ENCODE data around the gene PTPRF. TPM values are rescaled to one million over a fixed set of nuclear protein-coding genes. Genes with fewer than 3 reads are reported as not detected.
A peak's percentile ranks its signal among the peaks of the same experiment; 100 is the strongest.

PTPRF gene
- total RNA-seq, 1 donor from 2014 or later: 36.4 TPM

DNA sequence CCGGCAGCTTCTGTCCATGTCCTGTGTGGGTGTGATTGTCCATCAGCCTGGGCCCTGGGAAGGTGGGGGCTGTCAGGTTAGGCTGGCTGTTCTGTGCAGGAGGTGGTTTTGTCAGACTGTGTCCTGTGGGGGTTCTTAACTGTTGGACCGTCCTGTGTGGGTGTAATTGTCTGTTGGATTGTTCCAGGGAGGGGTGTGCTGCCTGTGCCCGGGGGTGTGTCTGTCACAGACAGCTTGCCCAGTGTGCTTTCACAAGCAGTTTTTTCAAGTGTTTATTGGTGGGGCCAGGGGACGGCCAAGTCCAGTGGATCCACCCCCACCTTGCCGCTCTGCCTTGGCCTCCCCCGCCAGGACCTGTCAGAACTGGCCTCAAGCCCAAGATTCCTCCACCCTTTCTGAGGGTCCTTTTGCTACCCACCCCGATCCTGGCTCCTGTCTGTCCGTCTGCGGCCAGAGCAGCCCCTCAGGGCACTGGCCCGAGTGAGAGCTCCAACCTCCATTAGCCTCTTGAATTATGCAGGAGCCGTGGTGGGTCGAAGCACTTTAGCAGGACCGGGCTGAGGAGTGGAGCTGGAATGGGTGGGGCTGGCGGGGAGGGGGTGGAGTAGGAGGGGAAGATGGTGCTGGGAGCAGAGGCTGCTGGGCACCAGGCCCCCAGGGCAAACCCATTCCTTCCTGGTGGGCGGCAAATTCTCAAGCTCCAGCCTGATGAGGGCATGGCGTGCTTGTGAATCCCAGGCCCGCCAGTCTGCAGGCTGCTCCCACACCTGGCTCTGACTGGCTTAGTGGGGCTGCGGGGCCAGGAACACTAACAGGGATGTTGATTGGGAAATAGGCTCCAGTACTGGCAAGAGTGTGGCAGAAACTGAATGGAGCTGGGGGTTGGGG lies 47.2 kb downstream of the PTPRF start:
- DNase-seq (ENCODE audit: low spot score): no peak

DNA sequence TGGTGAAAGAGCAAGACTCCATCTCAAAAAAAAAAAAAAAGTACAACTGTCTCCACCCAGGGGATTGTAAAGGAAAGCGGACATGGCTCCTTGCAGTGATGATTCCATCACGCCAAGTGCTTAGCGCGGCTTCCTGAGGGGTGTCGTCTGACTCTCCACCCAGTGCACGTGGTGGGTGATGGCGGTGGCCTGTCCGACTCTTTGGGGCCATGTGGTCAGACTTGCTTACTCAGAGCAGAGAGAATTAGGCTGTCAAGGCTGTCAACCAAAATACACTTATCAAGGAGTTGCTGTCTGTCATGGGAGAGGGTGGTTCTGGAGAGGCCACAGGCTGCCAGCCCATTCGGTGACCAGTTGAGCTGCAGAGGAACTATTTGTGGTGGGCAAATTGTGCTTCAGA lies 49.4 kb downstream of the PTPRF start:
- DNase-seq (ENCODE audit: low spot score): no peak

DNA sequence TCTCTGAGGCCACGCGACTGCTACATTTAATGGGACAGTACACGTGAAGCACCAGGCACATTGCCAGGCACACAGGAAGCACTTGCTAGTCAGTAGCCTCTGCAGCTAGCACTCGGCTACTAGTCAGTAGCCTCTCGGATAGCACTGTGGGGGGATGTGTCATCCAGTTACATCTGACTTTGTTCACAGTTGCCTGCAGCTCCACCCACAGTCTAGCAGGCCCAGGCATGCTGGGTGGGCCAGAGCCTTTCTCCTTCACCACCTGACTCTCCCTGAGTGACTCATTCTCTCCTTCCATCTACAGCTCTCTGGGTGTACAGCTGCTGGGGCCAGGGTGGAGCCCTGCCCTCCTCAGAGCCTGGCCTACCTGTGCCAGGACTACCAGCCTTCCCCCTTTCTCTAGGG lies 51.5 kb downstream of the PTPRF start:
- DNase-seq (ENCODE audit: low spot score): peak; percentile 86

DNA sequence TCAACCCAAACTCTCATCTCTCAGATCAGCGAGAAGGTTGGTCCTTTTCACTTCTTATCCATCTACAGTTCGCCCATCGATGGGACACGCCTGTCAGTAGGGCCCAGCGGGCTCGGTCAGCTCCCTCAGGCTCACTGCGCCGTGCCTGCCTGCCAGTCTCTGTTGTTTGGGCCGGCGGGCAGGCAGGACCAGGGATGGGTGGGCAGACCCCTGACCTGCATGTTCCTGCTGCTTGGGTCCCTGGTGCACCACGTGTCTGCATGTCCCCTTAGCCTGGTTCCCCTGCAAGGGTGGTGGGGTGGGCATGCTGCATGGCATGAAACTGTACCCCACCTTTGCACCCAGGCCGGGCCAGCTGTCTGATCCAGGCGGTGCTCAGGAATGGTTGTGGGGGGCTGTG lies 52.4 kb downstream of the PTPRF start:
- no peak for DNase-seq (ENCODE audit: low spot score)

DNA sequence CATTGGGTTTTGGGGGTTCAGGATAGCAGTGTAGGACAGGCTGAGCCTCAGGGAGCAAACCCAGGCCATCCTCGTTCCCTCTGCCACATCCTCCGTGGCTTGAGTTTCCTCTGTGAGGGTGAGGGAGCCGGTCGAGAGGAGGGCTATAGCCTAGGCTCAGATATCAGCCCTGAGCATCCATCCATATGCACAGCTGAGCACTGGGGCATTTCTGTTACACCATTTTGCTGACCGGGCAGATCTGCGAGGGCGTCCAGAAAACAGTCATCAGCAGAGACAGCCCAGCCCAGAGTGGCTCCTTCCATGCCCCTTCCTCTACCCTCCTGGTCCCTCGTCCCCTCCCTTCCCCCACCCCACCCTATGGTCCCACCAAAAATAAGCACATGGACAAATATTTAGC lies 53.5 kb downstream of the PTPRF start:
- DNase-seq (ENCODE audit: low spot score): no peak

DNA sequence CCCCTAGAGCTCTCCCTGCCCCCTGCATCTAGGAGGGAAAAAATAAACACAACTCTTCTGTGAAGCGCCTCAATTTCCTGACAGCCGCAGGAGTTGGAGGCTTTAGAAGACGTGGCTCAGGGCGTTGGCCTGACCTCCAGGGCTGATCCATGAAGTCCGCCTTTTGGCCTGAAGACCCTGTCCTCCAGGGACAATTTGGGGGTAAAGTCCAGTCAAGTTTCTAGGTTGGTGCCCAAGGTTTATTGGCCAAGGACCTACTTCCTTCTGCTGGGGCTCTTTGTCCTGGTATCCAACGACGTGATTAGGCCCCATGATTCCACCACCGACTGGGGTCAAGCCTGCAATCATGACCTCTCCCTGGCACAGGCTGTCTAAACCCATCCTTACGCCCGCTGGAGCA lies 54.9 kb downstream of the PTPRF start:
- no peak for DNase-seq (ENCODE audit: low spot score)

DNA sequence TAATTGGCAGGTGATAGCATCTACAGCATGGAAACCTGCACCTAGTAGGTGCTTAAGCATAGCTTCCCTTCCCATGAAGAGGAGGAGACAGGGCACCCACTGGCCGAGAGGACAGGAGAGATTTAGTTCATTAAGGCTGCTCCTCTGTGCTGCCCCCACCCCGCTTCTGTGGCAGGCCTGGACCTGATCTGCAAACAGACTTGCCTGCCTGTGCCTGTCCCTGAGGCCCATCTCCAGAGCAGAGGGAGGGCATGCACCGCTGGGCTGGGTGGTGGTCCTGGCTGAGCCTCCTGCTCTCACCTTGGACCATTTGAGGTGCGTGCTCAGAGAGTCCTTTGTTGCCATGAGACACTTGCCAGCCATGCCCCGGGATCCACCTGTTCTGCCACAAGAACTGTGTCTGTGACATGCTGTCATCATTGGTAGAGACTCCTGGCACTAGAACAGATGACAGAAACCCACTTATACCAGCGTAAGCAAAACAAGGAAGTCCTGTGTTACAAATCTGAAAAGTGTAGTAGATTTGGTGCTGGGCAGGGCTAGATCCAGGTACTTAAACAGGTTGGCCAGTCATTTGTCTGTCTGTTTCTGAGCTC lies 55.6 kb downstream of the PTPRF start:
- DNase-seq (ENCODE audit: low spot score): peak; percentile 50

DNA sequence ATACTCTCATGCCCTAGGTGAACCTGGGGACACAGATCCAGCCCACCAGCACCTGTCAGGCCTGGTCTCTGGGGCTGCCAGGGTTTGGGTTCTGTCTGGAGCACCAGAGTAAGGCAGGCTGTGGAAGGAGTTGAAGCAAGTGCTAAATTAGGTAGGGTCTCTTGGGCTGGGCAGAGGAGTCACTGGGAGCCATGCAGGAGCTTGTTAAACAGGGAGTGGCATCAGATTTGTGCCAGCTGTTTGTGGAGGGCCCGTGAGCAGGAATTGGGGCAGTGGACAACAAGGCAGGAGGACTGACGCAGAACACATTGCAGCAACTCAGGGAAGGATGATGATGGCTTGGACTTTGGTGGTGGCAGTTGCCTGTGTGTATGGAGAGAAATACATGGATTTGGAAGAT lies 56.3 kb downstream of the PTPRF start:
- no peak for DNase-seq (ENCODE audit: low spot score)

DNA sequence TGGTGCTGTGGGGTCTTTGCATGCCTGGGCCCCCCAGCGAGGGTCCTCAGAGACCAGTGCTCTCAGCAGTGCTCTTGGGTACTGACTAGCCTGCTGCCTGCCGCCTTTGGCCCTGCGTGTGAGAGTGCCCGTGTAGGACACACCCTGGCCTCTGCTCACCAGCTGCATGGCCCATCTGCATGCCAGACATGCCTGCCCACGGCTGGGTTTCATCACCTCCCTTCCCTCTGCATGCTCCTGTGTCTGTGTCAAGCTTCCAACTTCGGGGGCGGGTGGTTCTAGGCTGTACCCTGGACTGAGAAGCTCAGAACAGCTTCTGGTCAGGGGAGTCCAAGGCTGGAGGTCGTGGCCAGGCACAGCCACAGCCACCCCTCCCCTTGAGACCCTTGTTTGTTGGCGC lies 56.9 kb downstream of the PTPRF start:
- no peak for DNase-seq (ENCODE audit: low spot score)

DNA sequence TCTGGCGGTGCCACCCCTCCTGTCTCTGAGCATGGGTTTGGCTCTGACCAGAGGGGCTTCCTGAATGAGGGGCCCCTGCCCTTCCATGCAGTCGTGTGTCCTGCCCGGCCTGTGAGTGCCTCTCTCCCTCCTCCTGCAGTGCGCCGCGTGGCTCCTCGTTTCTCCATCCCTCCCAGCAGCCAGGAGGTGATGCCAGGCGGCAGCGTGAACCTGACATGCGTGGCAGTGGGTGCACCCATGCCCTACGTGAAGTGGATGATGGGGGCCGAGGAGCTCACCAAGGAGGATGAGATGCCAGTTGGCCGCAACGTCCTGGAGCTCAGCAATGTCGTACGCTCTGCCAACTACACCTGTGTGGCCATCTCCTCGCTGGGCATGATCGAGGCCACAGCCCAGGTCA lies 57.9 kb downstream of the PTPRF start:
- no peak for DNase-seq (ENCODE audit: low spot score)

DNA sequence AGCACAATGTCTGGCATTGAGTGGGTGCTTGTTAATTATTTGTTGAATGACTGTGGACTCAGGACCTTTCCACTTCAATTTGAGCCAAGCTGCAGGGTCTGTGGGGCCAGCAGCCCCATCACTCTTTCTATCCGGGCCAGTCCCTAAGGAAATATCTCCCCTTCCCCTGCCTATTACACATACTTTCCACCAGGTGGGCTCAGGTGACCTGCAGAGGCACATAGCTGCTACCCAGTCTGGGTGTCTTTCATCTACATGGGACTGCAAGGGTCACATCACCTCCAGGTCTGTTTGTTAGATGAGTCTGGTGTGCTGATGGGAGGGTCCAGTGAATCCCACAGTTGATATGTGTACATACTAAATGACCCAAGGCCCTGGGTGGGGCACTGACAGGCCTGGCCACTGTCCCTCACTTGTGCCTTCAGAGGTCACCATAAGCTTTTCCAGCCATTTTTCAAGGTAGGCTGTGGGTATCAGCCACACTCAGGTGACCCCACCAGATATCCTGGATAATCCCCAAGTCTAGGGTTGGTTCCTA lies 59.8 kb downstream of the PTPRF start:
- DNase-seq (ENCODE audit: low spot score): no peak

DNA sequence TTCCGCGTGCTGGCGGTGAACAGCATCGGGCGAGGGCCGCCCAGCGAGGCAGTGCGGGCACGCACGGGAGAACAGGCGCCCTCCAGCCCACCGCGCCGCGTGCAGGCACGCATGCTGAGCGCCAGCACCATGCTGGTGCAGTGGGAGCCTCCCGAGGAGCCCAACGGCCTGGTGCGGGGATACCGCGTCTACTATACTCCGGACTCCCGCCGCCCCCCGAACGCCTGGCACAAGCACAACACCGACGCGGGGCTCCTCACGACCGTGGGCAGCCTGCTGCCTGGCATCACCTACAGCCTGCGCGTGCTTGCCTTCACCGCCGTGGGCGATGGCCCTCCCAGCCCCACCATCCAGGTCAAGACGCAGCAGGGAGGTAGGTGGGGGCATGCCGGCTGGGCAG lies 60.5 kb downstream of the PTPRF start:
- DNase-seq (ENCODE audit: low spot score): no peak

DNA sequence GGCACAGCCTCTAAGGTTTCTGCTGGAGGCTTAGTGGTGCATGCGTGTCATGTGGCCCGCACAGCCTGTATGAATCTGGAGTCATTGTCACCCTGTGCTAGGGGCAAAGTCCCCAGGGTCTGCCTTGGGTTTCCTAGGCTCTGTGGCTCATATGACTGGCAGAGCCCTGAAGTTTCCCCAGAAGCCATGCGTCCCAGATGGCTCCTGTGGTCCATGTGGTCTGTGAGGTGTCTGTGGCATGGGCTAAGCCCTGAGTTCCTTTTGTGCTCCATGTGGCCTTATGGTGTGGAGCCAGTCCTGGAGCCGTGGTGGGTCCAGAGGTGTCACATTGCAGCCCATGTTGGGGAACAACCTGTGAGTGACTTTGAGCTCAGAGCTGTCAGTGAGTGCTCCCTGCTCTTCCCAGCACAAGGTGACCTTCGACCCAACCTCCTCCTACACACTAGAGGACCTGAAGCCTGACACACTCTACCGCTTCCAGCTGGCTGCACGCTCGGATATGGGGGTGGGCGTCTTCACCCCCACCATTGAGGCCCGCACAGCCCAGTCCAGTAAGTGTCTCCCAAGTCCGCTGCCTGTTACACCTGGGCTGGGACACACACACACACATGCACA lies 61.5 kb downstream of the PTPRF start:
- no peak for DNase-seq (ENCODE audit: low spot score)

DNA sequence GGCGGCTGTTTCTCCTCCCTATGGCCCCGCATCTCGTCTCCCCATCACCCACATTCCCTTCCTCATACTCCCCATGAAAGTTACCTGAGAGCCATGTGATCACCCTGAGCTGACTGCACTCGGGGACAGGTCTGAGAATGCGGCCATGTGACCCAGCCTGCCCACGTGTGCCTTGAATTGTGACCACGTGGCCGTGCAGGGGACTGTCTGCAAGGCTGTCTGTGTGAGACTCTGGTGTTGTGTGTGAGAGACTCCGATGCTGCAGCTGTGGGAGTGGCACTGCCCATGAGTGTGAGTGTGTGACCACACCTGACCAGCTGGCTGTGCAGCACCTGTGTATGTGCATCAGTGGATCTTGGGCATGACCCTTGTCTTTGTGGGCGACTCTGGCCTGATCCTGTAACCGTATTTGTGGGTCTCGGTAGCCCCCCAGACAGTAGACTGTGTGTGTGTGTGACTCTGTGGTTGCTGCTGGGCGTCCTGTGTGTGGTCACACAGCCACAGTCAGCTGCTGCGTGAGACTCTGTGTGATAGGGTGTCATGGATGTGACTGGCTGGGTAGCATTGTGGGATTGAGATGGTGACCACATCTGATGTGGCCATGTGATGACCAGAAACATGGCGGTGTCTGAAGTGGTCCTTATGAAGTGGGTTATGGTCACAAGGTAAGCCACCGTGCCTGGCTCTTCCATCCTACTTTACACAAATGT lies 62.4 kb downstream of the PTPRF start:
- DNase-seq (ENCODE audit: low spot score): no peak

DNA sequence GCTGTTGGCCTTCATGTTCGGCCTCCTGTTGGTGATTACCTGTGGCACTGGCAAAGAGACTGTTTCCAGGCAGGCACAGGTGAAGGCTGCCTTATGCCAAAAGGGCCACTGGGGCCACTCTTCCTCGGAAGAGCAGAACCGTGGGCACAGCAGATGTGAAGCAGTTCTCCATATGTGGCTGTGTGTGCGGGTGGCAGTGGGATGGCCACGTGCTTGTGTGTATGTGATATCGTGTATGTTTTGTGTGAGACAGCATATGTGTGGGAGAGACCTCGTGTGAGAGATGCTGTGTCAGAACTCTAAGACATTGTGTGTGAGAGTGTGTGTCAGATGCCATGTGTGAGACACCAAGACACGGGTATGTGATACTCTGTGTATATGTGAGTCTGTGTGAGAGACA lies 65.9 kb downstream of the PTPRF start:
- no peak for DNase-seq (ENCODE audit: low spot score)

DNA sequence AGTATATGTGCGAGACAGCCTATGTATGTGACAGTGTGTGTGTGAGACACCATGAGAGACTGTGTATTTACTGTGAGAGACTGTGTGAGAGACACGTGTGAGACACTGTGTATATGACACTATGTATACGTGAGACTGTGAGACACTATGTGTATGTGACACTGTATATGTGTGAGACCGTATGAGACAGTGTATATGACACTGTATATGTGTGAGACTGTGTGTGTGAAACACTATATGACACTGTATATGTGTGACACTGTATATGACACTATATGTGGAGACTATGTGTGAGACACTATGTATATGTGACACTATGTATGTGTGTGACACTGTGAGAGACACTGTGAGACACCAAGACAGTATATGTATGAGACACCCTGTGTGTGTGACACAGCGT lies 66.3 kb downstream of the PTPRF start:
- DNase-seq (ENCODE audit: low spot score): no peak

DNA sequence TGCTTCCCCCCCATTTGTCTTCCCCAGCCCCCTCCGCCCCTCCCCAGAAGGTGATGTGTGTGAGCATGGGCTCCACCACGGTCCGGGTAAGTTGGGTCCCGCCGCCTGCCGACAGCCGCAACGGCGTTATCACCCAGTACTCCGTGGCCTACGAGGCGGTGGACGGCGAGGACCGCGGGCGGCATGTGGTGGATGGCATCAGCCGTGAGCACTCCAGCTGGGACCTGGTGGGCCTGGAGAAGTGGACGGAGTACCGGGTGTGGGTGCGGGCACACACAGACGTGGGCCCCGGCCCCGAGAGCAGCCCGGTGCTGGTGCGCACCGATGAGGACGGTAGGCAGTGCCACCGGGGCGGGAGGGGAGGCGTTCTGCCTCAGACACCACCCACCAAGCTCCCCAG lies 67.0 kb downstream of the PTPRF start:
- no peak for DNase-seq (ENCODE audit: low spot score)

DNA sequence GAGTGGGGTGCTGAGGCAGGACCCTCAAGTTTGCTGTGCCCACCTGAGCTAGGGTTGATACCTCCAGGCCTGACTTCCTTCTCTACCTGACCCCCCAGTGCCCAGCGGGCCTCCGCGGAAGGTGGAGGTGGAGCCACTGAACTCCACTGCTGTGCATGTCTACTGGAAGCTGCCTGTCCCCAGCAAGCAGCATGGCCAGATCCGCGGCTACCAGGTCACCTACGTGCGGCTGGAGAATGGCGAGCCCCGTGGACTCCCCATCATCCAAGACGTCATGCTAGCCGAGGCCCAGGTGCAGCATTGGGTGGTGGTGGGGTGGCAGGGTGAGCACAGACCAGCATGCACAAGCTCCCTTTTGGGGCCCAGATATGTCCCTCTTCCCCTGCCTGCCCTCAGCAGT lies 67.9 kb downstream of the PTPRF start:
- no peak for DNase-seq (ENCODE audit: low spot score)

DNA sequence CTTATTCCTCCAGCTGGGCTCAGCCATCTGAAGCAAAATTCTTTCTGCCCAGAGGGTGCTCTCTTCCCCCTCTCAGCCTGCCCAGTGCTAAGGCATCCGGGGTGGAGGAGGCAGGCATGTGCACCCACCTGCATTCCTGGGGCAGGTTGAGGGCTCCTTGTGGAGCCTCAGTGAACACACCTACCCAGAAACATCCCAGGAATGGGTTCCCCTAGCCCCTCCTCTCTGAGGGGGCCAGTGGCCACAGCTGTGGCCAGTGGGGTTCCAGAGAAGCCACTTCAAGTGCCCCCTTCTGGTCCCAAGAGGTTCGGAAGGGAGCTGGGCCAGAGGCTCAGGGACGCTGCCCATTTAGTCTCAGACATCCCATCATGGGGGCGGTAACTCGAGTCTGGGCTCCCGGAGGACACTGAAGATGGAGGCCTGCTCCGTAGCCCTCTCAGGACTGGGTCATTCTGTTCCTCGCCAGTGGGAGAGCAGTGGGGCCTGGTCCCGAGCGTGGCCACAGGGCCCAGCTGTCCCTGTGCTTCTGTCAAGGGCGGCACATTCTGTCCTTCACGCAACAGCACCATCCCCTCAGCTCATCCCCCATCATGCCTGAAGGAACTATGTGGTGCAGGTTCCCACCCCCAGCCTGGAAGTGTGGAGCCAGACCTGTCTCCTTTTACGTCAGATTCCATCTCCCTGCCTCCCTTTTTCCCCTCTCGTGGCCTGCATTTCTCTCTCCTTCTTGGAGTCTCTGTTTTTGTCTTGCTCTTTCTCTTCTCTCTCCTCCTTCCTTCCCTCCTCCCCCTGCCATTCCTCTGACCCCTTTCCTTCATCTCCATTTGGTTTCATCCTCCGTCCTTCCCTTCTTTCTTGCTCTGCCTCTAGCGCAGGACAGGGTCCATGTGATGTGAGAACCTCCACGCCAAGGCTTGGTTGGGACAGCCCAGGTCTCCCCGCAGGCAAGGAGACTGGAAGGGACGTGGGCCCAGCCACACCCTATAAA lies 69.6 kb downstream of the PTPRF start:
- no peak for DNase-seq (ENCODE audit: low spot score)

DNA sequence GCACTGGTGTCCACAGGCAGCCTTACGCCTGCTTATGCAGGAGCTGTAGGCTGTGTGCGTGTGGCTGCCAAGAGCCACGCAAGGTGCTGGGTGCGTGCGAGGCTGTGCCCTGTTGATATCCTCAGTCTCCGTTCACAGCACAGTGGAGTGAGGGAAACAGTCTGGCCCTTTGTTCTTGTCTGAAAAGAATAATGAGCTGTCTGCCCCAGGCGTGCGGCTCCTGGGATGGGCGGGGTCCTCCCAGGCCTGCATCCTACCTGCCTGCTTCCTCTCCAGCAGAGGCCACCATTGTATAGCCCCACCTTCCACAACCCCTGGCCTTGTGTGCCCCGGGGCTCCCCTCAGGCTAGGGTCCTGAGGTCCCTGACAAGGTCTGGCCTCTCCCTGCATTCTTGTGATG lies 72.3 kb downstream of the PTPRF start:
- DNase-seq (ENCODE audit: low spot score): no peak

DNA sequence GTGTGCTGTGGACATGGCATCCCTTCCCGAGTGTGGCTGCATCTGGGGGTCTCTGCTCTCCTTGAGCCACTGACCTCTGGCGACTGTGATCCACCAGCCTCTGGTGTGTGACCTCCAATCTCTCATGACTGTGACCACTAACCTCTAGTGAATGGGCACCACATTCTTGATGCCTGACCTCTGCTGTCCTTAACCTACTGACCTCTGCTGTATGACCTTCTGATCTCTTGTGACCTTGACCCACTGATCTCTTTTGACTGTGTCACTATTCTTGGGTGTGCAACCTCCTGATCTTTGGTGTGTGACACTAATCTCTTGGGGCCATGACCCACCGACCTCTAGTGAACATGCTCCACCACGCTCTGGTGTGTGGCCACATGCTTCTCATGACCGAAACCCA lies 73.5 kb downstream of the PTPRF start:
- DNase-seq (ENCODE audit: low spot score): no peak
